ENCODE data around the gene SOX6.

DNA sequence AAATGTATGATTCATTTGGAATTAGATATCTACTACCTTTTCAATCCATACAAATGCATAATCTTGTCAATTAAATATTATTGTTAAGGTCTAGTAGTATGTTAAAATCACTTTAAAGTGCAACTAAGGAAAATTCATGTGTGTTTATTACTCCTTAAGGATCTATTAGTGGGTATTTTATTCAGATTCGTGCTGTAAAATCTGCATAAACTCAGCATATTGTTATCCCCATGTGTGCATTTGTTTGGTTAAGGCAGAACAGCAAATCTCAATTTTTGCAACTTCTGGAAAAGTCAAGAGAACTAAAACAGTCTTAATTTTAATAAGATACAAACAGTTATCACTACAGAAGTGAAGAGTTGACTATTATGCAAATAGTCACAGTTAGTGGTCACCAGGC is 234.5 kb downstream of the SOX6 start:
- TF ChIP-seq, protein P1, sequence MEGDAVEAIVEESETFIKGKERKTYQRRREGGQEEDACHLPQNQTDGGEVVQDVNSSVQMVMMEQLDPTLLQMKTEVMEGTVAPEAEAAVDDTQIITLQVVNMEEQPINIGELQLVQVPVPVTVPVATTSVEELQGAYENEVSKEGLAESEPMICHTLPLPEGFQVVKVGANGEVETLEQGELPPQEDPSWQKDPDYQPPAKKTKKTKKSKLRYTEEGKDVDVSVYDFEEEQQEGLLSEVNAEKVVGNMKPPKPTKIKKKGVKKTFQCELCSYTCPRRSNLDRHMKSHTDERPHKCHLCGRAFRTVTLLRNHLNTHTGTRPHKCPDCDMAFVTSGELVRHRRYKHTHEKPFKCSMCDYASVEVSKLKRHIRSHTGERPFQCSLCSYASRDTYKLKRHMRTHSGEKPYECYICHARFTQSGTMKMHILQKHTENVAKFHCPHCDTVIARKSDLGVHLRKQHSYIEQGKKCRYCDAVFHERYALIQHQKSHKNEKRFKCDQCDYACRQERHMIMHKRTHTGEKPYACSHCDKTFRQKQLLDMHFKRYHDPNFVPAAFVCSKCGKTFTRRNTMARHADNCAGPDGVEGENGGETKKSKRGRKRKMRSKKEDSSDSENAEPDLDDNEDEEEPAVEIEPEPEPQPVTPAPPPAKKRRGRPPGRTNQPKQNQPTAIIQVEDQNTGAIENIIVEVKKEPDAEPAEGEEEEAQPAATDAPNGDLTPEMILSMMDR (conservative IDR thresholded peaks at IDR 0.05 in 1 of 2, IDR thresholded peaks at IDR 0.05 in 1 of 2; ENCODE audit: low read depth in 1 of 2, low read length in 2 of 2), result no peak
- TF ChIP-seq EZH2 (IDR thresholded peaks at IDR 0.05; ENCODE audit: low read length, missing control alignments), result no peak

Data from fibroblast of lung (primary cell).